Measurements from ENCODE around the gene ADGRG1.

DNA sequence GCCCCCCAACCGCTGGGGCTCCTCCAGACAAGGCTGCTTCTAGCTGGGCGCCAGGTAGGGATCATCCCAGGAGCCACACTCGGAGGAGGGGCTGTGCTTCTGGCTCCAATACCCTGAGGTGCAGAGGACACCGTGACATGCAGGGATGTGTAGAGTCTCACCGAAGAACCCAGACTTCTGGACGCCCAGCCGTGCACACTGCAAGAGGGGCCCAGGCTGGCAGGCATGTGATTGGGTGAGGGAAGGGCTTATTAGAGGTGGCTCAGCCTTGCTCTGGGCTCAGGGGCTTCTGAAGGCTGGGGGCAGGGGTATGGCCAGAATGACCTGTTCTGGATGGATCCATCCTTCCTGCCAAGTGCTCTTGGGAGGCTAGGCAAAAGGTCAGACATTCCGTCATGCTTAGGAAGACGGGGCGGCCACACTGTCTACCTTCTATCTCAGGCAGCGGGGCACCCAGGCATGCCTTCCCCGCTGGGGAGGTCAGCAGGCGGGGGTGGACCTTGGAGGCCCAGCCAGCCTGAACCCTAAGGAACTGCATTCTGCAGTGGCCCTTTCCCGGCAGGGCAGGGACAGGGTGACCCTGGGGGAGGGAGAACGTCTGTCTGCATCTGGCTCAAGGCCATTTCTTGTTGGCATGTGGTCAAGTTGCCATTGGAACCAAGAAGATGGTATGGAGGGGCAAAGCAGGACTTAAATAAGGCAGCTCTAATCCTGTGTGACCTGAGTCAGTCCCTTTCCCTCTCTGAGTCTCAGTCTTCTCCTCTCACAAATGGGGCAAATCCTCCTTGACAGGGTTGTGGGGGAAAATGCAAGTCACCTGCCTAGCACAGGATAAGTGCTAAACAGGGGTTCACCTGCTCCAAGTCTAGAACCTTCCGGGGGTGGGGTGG is 5.8 kb upstream of the ADGRG1 start:
- TF ChIP-seq, protein P1, sequence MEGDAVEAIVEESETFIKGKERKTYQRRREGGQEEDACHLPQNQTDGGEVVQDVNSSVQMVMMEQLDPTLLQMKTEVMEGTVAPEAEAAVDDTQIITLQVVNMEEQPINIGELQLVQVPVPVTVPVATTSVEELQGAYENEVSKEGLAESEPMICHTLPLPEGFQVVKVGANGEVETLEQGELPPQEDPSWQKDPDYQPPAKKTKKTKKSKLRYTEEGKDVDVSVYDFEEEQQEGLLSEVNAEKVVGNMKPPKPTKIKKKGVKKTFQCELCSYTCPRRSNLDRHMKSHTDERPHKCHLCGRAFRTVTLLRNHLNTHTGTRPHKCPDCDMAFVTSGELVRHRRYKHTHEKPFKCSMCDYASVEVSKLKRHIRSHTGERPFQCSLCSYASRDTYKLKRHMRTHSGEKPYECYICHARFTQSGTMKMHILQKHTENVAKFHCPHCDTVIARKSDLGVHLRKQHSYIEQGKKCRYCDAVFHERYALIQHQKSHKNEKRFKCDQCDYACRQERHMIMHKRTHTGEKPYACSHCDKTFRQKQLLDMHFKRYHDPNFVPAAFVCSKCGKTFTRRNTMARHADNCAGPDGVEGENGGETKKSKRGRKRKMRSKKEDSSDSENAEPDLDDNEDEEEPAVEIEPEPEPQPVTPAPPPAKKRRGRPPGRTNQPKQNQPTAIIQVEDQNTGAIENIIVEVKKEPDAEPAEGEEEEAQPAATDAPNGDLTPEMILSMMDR (IDR thresholded peaks at IDR 0.05), result no peak
- no peak for TF ChIP-seq EZH2 (IDR thresholded peaks at IDR 0.05; ENCODE audit: borderline replicate concordance, insufficient read depth, low read depth, low read length, poor library complexity, severe bottlenecking)

Measured in B cell (primary cell).